IPS-NIHi7 (cell line): ENCODE results near the gene P2RX5.
"Not testable (repeated sequence)": the region's sequence is repeated elsewhere in the genome, so short reads cannot be mapped to it uniquely, and the experiment has no call there.

ENCODE experiments used
- DNase-seq: peaks from one replicate; pipeline ENCODE4 v3.0.0; 2012; ENCODE audit warnings: mixed read lengths; ENCODE audit errors: extremely low spot score

The P2RX5 gene

DNA sequence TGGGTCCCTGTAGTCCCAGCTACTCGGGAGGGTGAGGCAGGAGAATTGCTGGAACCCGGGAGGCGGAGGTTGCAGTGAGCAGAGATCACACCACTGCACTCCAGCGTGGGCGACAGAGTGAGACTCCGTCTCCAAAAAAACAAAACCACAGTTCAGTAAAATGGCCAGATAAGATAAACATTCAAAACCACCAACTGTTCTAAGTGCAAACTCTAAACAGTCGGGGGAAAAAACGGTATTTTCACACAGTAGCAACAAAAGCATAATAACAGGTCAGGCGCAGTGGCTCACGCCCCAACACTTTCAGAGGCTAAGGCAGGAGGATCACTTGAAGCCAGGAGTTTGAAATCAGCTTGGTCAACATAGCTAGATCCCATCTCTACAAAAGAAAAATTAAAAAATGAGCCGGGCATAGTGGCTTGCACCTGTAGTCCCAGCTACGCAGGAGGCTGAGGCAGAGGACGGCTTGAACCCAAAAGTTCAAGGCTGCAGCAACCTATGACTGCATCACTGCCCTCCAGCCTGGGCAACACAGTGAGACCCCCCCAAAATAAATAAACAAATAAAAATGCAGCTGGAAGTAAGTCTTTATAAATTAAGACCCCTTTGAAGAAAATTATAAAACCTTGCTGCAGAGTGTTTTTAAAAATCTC, 17.0 kb upstream of the P2RX5 start:
- DNase-seq: no peak

DNA sequence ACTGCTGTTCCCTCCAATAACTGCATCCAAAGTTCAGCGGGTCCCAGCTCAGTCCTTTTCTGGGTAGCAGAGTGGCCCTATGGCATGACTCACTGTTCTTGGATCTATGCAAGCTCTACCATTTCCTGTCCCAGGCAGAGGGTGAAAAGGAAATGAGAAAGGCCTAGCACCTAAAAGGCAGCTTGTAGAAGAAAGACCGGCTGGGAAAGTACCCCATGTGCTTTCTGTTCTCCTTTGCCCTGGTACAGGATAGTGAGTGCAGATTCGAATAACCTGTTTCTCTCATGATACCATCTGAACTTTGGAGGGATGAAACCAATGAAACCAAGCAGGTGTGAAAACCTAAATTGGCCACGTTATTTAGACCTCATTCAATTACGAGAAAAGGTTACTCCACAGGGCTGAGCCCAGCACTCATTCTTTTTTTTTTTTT, 15.0 kb upstream of the P2RX5 start:
- no peak for DNase-seq

DNA sequence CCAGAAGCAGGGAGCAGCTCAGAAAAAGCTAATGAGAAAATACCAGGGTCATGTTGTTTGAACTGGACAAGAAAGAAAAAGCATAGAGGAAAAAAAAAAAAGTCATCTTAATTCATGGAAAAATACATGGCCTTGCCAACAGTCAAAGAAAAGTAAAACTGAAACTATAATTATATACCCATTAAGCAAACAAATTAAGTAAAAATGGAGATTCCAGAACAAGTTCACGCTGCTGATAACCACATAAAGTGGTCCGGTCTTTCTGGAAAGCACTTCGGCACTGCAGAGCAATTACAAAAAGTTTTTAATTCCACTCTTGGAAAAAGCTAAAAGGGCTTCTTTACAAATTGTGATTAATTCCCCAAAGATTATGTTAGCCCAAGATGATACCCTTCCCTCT, 12.4 kb upstream of the P2RX5 start:
- no peak for DNase-seq

DNA sequence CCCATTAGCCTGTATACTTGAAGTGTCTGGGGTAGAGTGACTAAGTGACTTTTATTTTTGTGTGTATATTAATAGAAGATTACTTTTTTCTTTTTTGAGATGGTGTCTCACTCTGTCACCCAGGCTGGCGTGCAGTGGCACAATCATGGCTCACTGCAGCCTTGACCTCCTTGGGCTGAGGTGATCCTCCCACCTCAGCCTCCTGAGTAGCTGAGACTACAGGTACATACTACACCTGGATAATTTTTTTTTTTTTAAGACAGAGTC, 9.7 kb upstream of the P2RX5 start:
- not testable (repeated sequence) for DNase-seq

DNA sequence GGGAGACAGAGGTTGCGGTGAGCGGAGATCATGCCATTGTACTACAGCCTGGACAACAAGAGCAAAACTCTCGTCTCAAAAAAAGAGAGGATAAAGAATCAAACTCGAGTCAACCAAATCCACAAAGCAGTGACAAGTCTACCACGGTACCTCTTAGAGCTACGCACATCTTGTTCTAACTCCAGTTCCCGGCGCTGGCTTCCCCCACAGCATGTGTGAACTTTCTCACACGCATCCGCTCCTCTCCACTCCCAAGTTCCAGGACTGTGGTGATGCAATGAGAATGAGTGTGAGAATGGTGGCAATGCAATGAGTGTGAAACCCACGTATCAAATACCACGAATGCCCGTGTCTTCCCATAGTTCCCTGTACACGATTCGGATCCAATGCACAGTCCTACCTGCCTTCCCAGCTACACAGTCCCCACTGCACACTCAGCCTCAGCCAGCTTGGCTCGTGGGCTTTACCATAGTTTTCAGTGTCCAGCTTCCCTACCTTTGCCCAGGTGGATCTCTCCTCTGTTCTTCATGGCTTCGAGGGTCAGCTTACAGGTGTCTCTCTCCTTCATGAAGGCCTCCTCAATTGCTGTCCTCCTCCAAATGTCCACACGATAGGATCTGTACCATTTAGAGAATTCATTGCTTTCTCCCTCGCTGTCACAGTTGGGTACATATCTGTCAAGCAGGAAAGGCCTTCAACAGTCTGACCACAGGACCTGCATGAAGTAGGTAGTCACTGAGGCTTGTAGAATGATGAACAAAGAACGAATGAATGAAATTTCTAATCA, 9.2 kb upstream of the P2RX5 start:
- no peak for DNase-seq

DNA sequence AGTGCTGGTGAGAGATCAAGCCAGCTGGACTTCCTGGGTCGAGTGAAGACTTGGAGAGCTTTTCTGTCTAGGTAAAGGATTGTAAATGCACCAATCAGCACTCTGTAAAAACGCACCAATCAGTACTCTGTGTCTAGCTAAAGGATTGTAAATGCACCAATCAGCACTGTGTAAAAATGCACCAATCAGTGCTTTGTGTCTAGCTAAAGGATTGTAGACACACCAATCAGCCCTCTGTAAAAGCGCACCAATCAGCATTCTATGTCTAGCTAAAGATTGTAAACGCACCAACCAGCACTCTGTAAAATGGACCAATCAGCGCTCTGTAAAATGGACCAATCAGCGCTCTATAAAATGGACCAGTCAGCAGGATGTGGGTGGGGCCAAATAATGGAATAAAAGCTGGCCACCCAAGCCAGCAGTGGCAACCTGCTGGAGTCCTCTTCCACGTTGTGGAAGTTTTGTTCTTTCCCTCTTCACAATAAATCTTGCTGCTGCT, 6.1 kb upstream of the P2RX5 start:
- DNase-seq: not testable (repeated sequence)

DNA sequence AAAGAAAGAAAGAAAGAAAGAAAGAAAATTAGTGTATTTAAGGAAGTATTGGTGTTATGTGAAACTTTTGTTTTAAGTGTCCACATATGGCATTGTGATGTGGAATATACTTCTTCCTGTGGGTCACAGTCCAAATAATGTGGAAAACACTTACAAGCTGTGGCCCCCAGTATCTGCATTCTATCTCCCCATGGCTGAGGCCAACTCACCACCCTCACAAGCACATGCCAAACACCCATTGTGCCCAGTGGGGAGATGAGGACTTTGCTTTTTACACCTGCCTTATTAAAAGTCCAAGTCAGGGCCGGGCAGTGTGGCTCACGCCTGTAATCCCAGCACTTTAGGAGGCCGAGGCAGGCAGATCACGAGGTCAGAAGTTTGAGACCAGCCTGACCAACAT, 4.0 kb upstream of the P2RX5 start:
- no peak for DNase-seq

DNA sequence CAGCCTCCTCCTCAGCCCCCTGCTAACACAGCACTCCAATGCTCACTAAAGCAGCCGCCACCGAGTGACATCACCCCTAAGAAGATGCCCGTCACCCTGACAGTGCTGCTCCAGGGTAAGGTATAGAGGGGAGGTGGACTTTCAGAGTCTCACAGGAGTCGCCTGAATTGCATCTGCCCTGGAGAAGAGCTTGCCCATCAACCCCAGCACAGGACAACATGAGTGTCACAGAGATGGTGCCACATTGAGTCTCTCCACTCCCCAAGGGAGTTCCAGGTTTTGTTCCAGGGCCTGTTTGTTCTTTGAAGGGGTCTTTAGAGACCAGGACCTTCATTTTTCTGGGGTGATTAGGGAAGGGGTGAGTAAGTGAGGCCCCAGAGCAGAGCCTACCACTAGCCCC, 2.2 kb upstream of the P2RX5 start:
- no peak for DNase-seq

DNA sequence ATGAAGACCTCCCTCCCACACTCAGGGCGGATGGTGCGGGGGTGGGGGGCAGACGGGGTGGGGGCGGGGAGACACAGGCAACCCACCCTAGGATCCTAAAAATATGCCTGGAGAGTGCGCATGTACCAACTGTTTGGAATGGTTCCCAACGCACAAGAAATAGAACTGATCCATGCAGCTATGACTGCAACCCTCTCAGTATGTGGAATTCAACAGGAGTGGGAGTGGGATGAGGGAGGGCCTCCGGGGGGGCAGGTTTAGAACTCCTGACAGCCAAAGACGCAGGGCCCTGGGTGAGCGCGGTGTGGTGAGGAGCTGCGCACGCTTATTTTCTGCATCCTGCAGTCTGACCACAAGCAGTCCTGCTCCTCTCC, 1.1 kb upstream of the P2RX5 start:
- DNase-seq: no peak

DNA sequence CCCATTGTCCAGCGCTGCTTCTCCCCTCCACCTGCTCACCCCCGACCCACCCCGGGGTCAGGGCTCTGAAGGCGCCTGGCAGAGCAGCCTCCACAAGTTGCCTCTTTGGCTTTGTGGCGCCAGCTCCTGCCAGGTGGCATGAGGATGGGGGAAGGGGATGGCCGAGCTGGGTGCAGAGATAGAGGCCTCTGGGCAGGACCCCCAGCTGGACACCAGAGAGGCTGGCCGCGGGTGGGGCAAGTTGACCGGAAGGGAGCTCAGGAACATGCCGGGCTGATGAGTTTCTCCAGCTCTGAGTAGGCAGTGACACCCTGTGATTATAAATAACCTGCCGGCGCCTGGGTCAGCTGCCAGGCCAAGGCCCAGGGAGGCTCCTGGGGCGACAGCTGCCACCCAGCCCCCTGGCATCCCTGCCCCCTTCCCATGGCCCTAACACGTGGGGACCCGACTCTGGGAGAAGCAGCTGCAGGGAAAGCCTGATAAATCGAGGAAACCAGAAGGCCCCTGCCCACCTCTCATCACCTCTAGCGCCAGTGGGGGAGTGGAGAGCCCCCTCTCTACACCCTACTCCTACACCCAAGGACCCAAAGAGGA, 729 bp downstream of the P2RX5 start:
- DNase-seq: no peak

DNA sequence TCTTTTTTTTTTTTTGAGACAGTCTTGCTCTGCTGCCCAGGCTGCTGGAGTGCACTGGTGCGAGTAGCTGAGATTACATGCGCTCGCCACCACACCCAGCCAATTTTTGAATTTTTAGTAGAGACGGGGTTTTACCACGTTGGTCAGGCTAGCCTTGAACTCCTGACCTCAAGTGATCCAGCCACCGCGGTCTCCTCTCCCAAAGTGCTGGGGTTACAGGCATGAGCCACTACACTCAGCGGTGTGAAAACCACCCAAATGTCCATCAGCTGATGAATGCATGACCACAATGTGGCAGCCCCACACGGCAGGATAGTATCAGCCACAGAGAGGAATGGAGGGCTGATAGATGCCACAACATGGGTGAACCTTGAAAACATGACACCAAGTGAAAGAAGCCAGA, 2.1 kb downstream of the P2RX5 start:
- DNase-seq: no peak

DNA sequence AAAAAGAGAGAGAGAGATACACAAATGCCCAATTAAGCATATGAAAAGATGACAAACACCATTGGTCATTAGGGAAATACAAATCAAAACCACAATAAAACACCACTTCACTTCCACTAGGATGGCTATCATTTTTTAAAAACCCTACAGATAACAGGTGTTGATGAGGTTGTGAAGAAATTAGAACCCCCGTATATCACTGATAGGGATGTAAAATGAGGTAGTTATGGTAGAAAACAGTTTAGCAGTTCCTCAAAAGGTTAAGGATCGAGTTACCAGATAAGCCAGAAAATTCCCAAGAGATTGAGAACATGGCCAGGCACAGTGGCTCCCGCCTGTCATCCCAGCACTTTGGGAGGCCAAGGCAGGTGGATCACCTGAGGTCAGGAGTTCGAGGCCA, 2.8 kb downstream of the P2RX5 start:
- DNase-seq: no peak

DNA sequence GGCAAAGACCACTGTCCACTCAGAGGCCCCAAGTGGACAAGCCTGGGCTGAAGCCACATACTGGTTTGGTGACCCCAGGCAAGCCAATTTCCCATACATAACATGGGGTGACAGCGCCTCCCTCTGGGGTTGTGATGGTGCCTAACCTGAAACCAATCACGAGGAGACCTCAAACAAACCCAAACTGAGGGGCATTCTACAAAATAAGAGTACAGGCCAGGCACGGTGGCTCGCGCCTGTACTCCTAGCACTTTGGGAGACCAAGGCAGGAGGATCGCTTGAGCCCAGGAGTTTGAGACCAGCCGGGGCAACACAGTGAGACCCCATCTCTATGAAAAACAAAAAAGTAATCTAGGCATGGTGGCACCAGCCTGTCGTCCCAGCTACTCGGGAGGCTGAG, 3.6 kb downstream of the P2RX5 start:
- no peak for DNase-seq

DNA sequence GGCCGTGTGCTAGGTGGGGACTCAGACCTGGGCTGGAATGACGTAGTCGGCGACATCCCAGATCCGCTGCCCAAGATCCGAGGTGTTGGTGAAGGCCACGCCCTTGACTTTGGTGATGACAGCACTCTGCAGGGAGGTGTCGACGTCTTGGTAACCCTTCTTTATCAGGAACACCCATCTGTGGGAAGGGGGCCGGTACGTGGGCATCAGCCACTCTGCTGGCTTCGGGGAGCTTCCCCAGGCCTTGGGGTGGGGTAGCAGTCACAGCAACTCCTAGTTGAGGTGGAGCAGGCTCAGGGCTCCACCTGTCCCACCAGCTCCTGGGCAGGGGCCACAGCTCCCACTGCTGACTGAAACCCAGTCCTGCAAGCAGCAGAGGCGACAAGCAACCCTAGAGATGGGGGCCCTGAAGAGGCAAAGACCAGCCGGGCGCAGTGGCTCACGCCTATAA, 4.3 kb downstream of the P2RX5 start:
- DNase-seq: peak; percentile 57

DNA sequence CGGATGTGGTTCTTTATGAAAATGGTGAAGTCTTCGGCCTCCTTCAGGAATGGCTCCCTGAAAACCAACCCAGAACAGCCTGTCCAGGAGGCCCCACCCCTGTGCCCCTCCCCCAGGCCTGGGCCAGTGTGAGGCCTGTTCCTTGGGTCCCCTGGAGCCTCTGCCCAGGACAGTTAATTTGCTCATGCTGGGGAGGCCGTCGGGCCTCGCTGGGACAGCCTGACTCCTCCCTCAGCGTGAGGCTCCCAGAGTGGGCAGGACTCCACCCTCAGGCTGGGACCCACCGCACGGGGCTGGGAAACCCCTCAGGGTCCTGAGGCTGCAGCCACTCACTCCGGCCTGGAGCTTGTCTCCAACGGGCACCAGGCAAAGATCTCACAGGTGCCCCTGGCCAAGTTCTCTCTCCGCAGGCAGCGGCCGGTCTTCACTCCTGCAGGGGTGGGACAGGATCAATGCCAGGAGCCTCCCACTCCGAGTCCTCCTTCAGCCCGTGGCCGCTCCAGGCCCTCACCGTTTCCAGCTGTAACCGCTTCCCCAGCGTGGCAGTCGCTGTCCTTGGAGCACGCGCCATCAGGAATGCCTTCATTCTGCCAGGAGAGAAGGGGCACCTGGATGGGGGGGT, 5.8 kb downstream of the P2RX5 start:
- DNase-seq: no peak

DNA sequence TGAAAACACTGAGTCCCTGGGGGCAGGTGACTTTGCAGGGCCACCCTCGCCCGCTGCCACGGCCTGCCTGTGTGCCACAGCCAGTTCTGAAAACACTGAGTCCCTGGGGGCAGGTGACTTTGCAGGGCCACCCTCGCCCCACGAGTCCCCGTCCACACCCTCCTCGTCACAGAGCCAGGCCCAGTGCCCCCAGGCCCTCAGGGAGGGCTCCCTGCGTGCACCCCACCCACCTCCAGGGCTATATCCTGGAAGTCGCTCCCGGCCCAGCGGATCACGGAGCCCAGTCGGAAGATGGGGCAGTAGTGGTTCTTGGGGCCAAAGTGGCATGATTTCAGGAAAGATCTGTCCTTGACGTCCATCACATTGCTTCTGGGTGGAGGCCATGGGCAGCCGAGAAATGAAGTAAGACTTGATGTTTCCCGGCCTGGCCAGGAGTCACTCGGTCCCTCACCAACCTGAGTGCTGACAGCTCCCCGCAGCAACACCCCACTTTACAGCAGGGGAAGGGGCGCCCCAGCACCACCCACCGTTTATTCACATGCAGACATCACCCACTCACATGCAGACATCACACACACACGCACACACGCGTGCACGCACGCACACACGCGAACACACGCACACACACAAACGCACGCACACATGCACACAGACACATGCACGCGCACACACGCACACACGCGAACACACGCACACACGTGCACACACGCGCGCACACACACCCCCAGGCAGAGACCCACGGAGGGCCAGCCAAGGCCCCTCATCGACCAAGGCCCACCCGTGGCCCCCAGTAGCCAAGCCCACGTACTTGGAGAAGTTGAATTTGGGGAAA, 6.5 kb downstream of the P2RX5 start:
- DNase-seq: no peak

DNA sequence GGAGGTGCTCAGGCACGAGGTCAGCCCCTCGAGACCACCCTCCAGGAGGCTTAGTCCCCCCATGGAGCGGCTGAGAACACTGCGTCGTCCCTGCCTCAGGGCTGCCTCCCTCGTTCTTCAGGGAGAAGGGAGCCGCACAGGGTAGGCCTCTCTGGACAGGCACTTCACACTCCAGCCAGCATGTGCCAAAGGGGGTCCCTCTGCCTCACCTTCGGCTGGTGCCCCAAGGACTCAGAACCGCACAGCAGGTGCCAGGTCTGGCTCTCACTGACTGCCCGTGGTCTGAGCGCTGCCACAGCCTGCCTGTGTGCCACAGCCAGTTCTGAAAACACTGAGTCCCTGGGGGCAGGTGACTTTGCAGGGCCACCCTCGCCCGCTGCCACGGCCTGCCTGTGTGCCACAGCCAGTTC, 7.1 kb downstream of the P2RX5 start:
- DNase-seq: no peak

DNA sequence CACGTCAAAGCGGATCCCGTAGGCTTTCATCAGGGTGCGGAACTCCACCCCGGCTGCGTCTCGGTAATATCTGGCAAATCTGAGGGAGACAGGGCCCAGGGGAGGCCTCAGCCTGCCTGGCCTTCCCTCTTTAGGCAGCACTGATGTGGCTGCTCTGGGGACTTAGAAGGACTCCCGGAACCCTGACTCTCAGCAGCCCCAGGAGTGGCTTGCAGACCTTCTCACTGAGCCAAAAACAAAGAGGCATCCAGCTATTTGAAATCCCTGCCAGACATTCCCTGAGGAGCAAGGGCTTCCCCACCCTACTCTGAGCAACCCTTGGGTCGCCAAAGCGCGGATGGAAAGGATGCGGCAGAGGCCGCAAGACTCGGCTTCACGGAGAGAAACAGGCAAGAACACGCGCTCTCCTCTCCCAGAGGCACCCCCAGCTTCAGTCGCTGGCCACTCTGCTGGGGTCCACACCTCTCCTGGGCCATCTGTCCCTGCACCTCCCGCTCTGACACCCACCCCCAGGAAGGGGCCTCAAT, 7.9 kb downstream of the P2RX5 start:
- DNase-seq: no peak

DNA sequence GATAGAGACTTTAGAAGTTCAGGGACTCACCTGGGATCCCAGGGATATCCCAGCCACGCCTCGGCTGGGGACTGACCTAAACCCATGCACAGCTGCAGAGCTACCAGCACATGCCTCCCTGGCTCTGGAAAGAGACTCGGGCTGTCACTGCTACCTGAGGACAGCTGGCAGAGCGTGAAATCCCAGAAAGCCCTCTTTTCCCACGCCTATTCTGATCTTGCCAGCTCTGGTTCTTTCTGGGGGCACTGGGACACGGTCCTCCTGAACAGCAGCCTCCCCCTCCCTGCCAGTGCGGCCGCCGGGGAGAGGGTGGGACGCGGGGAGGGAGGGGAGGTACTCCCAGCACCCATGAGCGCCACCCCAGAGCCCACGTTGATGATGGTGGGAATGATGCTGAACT, 10.8 kb downstream of the P2RX5 start:
- DNase-seq: no peak

DNA sequence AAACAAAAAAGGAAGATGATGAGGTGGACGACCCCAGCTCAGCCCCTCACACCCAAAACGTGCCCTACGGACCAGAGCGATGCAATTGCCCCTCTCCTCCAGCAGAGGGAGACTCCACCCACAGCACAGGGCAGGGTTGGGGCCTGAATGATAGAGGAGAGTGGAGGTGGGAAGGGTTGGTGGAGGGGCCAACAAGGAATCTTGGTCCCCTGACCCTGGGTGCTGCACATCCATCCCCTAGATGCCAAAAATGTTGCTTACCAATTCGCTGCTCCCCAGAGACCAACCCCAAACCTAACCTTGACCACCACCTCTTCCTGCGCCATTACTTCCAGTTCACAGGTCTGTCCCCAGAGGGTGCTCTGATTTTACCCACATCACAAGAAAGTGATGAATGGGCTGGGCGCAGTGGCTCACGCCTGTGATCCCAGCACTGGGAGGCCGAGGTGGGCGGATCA, 12.9 kb downstream of the P2RX5 start:
- DNase-seq: peak; percentile 88

DNA sequence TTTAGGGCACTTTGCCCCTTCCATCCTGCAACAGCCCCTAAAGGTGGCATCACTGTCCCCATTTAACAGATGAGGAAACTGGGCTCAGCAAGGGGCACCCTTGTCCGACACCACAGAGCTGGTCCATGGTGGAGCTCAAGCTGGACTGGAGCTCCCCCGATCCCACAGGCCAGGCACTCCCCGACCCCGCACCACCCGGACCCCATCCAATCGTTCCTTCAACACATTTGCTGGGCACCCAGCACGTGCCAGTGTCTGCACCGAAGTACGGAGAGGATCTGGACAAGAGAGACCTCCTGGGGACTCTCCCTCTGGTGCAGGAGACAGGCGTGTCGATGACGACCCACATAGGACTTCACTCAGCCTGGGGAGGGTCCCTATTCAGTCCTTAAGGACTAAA, 13.9 kb downstream of the P2RX5 start:
- DNase-seq: no peak

DNA sequence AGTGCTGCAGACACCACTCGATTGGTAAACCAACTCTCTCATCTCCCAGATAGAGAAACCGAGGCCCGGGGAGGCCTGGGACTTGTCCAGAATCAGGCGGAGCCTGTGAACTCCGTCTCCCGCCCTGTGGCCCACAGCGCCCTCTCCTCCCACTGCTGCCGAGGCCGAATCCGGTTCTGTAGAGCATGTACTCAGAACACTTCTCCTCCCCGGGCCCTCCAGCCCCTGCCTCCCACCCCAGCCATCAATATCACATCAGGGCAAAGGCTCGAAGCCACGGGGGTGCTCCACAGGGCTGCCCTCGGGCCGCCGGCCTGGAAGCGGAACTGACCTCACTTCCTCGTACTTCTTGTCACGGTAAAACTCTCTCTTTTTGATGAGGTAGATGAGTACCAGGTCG, 14.4 kb downstream of the P2RX5 start:
- DNase-seq: no peak
